GM21526 (cell line): ENCODE results near the gene LRRC37A2.
"Not testable (repeated sequence)": the region's sequence is repeated elsewhere in the genome, so short reads cannot be mapped to it uniquely, and the experiment has no call there.

Source experiments
- ATAC-seq: cut with Tn5 transposase; IDR thresholded peaks from one replicate; pipeline ENCODE4 v1.9.1; 2021; ENCODE audit warnings: moderate library complexity; ENCODE audit not compliant: unreplicated experiment, low FRiP score

Gene LRRC37A2

DNA sequence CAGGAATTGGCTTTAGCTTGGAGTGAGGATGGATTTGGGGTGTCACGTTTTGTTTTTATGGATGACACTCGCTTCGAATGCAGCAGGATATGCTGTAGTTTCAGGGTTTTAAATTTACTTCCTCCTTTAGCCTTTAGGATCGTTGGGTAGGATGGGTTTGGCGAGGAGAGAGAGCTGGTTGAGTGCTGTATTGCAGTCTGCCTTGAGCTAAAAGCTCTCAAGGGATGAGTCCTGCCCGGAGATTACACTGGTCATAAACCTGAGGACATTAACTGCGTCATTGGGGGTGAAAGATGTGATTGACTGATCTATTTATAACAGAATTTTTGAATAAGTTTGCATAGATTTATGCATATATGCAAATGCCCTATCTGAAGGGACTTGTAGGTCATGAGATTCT is 79.1 kb downstream of the LRRC37A2 start:
- ATAC-seq = not testable (repeated sequence)

DNA sequence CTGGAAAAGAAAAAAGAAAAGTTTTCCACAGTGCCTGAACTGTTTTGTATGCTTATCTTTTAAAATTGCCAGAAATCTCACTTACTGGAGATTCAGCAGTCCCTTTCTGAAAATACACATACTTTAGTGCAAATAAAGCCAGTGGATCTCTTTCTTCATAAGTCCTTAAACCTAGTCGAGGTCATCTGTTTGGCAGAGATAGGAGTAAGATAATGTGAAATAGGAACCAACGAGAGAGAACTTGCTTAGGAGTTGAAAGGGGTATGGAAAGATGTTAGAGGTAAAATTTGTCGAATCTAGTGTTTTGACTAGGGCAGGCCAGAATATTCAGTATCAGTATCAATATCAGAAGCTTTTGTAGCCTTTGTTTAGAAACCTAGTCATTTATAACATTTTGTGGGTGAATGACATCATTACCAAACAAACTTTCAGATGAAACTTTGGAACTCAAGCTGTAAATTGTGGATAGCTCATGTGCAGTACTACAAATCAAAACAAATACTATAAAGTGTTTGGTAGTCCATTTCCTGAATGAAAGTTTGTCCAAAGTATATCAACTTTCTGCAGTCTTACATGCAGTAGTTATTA is 86.2 kb downstream of the LRRC37A2 start:
- ATAC-seq = not testable (repeated sequence)

DNA sequence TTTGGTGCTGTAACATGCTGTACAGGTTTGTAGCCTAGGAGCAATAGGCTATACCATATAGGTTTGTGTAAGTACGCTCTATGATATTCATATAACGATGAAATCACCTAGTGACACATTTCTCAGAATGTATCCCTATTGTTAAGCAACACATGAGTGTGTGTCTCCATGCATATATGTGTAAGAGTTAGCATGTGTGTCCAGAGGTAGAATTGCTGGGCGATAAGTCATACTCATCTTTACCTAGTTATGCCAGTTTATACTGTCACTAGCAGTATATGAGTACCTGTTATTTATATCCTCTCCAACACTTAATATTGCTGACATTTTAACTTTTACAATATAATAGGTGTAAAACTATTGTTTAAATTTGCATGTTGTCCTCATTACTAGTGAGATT is 88.5 kb downstream of the LRRC37A2 start:
- ATAC-seq = not testable (repeated sequence)

DNA sequence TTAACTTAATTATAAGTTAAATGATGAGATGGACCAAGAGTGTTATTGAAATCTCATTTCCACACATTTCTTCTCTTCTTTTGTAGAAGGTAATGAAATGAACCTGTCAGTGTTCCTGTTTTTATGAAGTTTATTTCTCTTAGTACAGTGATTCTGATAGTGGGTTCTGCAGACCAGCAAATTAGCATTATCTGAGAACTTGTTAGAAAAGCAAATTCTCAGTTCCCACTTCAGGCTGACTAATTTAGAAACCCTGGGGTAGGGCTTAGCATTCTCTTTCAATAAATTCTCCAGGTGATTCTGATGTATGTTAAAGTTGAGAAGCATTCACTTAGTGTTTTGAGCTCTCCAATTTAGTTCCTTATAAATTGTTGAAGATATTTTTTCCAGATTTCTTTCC is 90.9 kb downstream of the LRRC37A2 start:
- peak; percentile 71 for ATAC-seq
